ENCODE results near the gene STARD10.
A peak's percentile ranks its signal among the peaks of the same experiment; 100 is the strongest.
"Not testable (repeated sequence)": the region's sequence is repeated elsewhere in the genome, so short reads cannot be mapped to it uniquely, and the experiment has no call there.

Gene STARD10

GRCh38 chr11:72833083-72833733 is 39.4 kb upstream of the STARD10 start:
- Histone ChIP-seq H3K4me3 (ENCODE audit: low read length in 2 of 2) (peak overlapping the region in 1 of 2 donors; percentile 3), H3K9ac (ENCODE audit: low read length in 2 of 2) (no peak overlapping the region), H3K27ac (ENCODE audit: low read length) (peak overlapping the region; percentile 41), H3K27me3 (ENCODE audit: control insufficient read depth in 1 of 2, insufficient read depth in 2 of 2, low read length in 2 of 2) (no peaks in the 10 kb centered on the region), H3K9me3 (ENCODE audit: control insufficient read depth in 2 of 2, low read length in 2 of 2) (no peaks in the 10 kb centered on the region), H3K4me1 (ENCODE audit: control insufficient read depth, insufficient read depth, low read length) (peaks cover 31% of the 10 kb centered on the region), H3K36me3 (ENCODE audit: control insufficient read depth in 2 of 2, insufficient read depth in 2 of 2, low read length in 2 of 2) (peaks cover 6 to 12% of the 10 kb centered on the region in 2 donors)

DNA sequence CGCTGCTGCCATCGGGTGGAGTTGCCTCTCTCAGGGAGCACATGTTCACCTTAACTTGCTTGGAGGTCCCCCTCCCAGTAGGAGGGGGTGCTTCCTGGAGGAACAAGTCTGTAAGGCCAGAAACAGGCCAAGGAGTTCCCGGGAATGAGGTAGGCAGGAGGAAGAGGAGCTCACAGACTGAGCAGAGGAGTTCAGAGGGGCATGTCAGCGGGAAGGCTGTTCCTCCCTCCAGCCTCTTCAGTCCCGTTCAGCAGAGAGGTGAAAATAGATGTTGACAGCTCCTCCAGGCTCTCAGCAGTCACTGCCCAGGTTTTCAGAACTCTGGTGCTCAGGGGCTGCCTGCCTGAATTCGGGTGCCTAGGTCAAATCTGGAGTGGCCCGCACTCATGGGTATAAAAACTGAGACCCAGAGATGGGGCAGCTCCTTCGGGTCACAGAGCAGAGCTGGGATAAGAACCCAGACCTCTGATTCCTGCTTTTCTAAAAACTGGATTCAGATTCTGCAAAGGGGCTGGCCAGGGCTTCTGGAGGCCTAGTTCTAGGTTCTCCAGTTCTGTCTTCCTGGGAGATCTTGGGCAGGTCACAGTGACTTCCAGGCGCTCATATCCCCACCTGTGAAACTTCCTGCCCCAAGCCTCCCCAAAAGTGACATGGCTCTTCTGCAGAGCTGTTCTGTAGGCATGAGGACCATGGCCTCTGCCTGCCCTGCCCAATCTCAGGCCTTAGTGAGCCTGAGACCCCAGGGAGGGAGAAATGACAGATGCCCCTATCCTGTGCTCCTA is 38.6 kb upstream of the STARD10 start:
- Histone ChIP-seq H3K4me1 (ENCODE audit: control insufficient read depth, insufficient read depth, low read length) (peaks cover 31% of the 10 kb centered on the region), H3K4me3 (ENCODE audit: low read length in 2 of 2) (no peak overlapping the region), H3K9ac (ENCODE audit: low read length in 2 of 2) (no peak overlapping the region), H3K9me3 (ENCODE audit: control insufficient read depth in 2 of 2, low read length in 2 of 2) (no peaks in the 10 kb centered on the region), H3K27ac (ENCODE audit: low read length) (peak overlapping the region; percentile 41), H3K36me3 (ENCODE audit: control insufficient read depth in 2 of 2, insufficient read depth in 2 of 2, low read length in 2 of 2) (peaks cover 3 to 10% of the 10 kb centered on the region in 2 donors), H3K27me3 (ENCODE audit: control insufficient read depth in 1 of 2, insufficient read depth in 2 of 2, low read length in 2 of 2) (no peaks in the 10 kb centered on the region)

DNA sequence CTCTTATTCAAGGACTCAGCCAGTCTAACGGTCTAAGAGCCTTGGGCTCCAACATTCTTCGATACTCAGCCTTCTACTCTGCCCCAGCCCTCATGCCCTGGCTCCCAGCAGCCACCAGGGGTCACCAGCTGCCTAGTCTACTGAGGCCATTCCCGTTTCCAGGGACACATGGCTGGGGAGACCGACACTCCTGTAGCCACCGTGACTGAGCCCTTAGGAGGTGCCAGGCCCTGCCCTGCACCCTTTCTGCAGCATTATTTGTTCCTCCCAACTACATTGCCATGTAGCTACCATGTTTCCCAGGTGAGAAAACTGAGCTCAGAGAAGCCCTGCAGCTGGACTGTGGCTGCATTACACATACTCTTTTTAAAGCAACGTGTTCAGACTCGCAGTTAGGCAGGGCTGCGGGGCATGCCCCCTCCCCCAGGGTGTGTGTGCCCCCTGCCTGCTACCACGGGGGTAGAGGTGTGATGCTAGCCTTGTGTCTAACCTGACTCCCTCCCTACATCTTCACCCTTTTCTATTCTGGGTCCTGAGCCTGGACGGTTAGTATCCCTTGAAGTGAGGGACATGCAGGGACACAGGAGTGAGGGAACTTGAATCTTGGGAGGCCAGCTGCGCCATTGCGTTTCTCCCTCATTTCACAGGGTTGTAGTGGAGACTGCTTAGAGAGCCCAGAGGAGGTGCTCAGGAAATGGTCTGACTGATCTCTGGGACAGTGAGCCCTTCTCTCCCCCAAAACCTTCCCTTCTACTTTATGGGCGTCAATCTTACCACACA is 37.9 kb upstream of the STARD10 start:
- Histone ChIP-seq H3K9me3 (ENCODE audit: control insufficient read depth in 2 of 2, low read length in 2 of 2) (no peaks in the 10 kb centered on the region), H3K36me3 (ENCODE audit: control insufficient read depth in 2 of 2, insufficient read depth in 2 of 2, low read length in 2 of 2) (peaks cover 0 to 8% of the 10 kb centered on the region in 2 donors), H3K9ac (ENCODE audit: low read length in 2 of 2) (no peak overlapping the region), H3K4me3 (ENCODE audit: low read length in 2 of 2) (peak overlapping the region in 1 of 2 donors; percentile 22), H3K27ac (ENCODE audit: low read length) (no peak overlapping the region), H3K4me1 (ENCODE audit: control insufficient read depth, insufficient read depth, low read length) (peaks cover 31% of the 10 kb centered on the region), H3K27me3 (ENCODE audit: control insufficient read depth in 1 of 2, insufficient read depth in 2 of 2, low read length in 2 of 2) (no peaks in the 10 kb centered on the region)

DNA sequence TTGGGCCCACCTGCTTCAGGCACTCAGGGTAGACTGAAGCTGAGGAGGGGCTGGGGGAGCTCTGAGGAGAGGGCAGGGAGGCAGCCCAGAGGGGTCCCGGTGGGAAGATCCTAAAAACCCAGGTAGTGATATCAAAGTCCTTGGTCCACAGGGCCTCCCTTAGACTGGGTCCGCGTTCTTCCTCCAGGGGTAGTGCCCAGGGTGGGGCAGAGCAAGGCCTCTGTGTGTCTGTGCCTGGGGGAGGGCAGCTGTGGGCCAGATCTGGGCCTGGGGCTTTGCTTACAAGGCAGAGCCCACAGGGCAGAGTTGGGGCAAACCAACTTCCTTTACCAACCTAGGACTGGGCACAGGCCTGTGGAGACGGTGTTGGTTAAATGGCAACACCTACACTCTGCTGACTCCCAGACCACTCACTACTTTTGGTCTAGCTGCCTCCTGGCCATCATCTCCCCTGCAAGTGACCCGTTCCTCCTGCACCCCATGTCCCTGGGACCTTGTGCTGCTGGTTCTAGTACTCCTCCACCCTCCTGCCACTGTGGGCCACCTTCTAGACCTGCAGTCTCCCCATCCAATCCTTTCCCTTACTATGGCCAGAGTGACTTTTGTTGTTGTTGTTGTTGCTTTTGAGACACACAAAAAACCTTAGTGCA is 36.2 kb upstream of the STARD10 start:
- H3K36me3 ChIP-seq (ENCODE audit: control insufficient read depth in 2 of 2, insufficient read depth in 2 of 2, low read length in 2 of 2): peaks cover 0 to 3% of the 10 kb centered on the region in 2 donors

DNA sequence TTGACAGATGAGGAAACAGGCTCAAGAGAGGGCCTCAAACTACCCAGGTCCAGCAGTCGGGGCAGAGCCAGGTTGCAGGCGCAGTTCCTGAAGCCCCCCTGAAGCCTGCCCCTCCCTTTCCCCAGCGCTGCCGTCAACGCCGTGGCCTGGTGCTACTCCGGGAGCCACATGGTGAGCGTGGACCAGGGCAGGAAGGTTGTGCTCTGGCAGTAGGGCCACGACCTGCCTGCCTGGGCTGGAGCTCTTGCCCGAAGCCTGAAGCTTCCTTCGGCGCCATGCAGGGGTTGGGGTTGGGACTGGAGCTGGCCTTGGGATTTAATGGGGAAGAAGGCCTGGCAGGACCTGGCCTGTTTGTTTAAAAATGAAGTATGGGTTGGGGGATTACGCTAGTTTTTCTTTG is 35.3 kb upstream of the STARD10 start:
- Histone ChIP-seq H3K36me3 (ENCODE audit: control insufficient read depth in 2 of 2, insufficient read depth in 2 of 2, low read length in 2 of 2) (peaks cover 0 to 2% of the 10 kb centered on the region in 2 donors), H3K4me1 (ENCODE audit: control insufficient read depth, insufficient read depth, low read length) (peaks cover 17% of the 10 kb centered on the region), H3K27me3 (ENCODE audit: control insufficient read depth in 1 of 2, insufficient read depth in 2 of 2, low read length in 2 of 2) (no peaks in the 10 kb centered on the region), H3K4me3 (ENCODE audit: low read length in 2 of 2) (no peak overlapping the region), H3K27ac (ENCODE audit: low read length) (no peak overlapping the region), H3K9ac (ENCODE audit: low read length in 2 of 2) (no peak overlapping the region), H3K9me3 (ENCODE audit: control insufficient read depth in 2 of 2, low read length in 2 of 2) (no peaks in the 10 kb centered on the region)

More for the DNA sequence above, 36.2 kb upstream of the STARD10 start:
- Histone ChIP-seq H3K4me3 (ENCODE audit: low read length in 2 of 2) (no peak overlapping the region), H3K9me3 (ENCODE audit: control insufficient read depth in 2 of 2, low read length in 2 of 2) (no peaks in the 10 kb centered on the region), H3K4me1 (ENCODE audit: control insufficient read depth, insufficient read depth, low read length) (peaks cover 21% of the 10 kb centered on the region), H3K27me3 (ENCODE audit: control insufficient read depth in 1 of 2, insufficient read depth in 2 of 2, low read length in 2 of 2) (no peaks in the 10 kb centered on the region), H3K27ac (ENCODE audit: low read length) (peak overlapping the region; percentile 1), H3K9ac (ENCODE audit: low read length in 2 of 2) (no peak overlapping the region)

DNA sequence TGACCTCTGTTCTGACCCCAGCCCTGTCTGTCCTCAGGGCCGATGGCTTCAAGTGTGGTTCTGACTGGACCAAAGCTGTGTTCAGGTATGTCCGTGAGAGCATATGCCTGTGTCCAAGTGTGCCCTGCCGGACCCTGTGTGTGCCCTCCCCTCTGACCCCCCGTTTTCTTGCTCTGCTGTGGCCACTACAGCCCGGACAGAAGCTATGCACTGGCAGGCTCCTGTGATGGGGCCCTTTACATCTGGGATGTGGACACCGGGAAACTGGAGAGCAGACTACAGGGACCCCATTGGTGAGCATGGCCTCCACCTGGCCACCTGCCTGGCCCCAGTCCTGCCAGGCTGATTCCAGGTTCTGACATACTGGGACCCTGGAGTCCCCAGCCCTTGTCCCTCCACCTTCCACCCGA is 34.9 kb upstream of the STARD10 start:
- no peak overlapping the region for H3K4me3 ChIP-seq (ENCODE audit: low read length in 2 of 2)
- H3K9me3 ChIP-seq (ENCODE audit: control insufficient read depth in 2 of 2, low read length in 2 of 2): no peaks in the 10 kb centered on the region
- H3K9ac ChIP-seq (ENCODE audit: low read length in 2 of 2): no peak overlapping the region
- H3K27me3 ChIP-seq (ENCODE audit: control insufficient read depth in 1 of 2, insufficient read depth in 2 of 2, low read length in 2 of 2): no peaks in the 10 kb centered on the region
- H3K4me1 ChIP-seq (ENCODE audit: control insufficient read depth, insufficient read depth, low read length): peaks cover 17% of the 10 kb centered on the region
- H3K27ac ChIP-seq (ENCODE audit: low read length): no peak overlapping the region
- H3K36me3 ChIP-seq (ENCODE audit: control insufficient read depth in 2 of 2, insufficient read depth in 2 of 2, low read length in 2 of 2): peaks cover 0 to 2% of the 10 kb centered on the region in 2 donors

DNA sequence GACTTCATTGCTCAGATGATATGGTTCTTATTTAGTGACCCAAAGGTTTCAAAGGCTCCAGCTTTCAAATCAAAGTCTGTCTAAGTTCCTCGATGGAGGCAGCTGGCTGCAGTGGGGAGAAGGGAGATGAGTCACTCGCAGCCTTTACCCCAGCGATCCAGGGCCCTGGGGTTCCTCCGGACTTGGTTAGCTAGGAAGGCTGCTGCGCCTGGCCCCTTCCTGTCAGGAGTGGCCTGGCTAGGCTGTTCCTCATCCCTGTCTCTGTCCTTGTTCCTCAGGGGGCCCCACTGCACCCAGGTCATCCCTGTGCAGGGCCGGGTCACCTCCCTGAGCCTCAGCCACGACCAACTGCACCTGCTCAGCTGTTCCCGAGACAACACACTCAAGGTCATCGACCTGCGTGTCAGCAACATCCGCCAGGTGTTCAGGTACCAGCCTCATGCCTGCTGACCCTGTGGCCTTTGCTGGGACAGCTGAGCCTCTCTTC is 34.3 kb upstream of the STARD10 start:
- H3K36me3 ChIP-seq (ENCODE audit: control insufficient read depth in 2 of 2, insufficient read depth in 2 of 2, low read length in 2 of 2): peaks cover 0 to 2% of the 10 kb centered on the region in 2 donors
- no peaks in the 10 kb centered on the region for H3K9me3 ChIP-seq (ENCODE audit: control insufficient read depth in 2 of 2, low read length in 2 of 2)
- H3K4me1 ChIP-seq (ENCODE audit: control insufficient read depth, insufficient read depth, low read length): peaks cover 15% of the 10 kb centered on the region
- H3K4me3 ChIP-seq (ENCODE audit: low read length in 2 of 2): no peak overlapping the region
- H3K27ac ChIP-seq (ENCODE audit: low read length): no peak overlapping the region
- H3K9ac ChIP-seq (ENCODE audit: low read length in 2 of 2): no peak overlapping the region
- no peaks in the 10 kb centered on the region for H3K27me3 ChIP-seq (ENCODE audit: control insufficient read depth in 1 of 2, insufficient read depth in 2 of 2, low read length in 2 of 2)

GRCh38 chr11:72827656-72828055 is 33.8 kb upstream of the STARD10 start:
- H3K36me3 ChIP-seq (ENCODE audit: control insufficient read depth in 2 of 2, insufficient read depth in 2 of 2, low read length in 2 of 2); H3K4me3 ChIP-seq (ENCODE audit: low read length in 2 of 2); H3K9me3 ChIP-seq (ENCODE audit: control insufficient read depth in 2 of 2, low read length in 2 of 2); H3K27ac ChIP-seq (ENCODE audit: low read length); H3K9ac ChIP-seq (ENCODE audit: low read length in 2 of 2); H3K27me3 ChIP-seq (ENCODE audit: control insufficient read depth in 1 of 2, insufficient read depth in 2 of 2, low read length in 2 of 2): not testable (repeated sequence)
- peaks cover 12% of the 10 kb centered on the region for H3K4me1 ChIP-seq (ENCODE audit: control insufficient read depth, insufficient read depth, low read length)

DNA sequence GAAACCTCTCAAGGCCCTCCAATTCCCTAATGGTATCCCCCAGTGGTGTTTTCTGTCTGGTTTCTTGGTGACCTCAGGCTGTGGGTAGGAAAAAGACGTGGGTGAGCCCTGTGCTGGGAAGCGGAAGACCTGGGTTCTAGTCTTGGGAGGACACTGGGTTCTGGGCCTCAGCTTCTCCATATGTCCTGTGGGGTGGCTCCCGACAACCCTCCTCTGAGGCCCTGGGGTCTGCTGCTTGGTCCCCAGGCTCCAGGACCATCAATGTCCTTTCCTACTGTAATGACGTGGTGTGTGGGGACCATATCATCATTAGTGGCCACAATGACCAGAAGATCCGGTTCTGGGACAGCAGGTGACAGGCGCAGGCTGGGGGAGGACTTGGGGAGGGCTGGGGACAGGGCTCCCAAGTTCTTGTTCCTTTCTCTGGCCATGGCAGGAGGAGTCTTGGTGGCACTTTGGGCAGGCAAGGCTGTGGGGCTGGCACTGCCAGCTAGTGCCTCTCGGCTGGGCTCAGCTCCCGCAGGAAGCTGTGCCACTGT is 33.2 kb upstream of the STARD10 start:
- Histone ChIP-seq H3K36me3 (ENCODE audit: control insufficient read depth in 2 of 2, insufficient read depth in 2 of 2, low read length in 2 of 2) (peaks cover 0 to 2% of the 10 kb centered on the region in 2 donors), H3K27ac (ENCODE audit: low read length) (no peak overlapping the region)

More for the DNA sequence above, 33.2 kb upstream of the STARD10 start:
- peaks cover 10% of the 10 kb centered on the region for H3K4me1 ChIP-seq (ENCODE audit: control insufficient read depth, insufficient read depth, low read length)
- H3K9ac ChIP-seq (ENCODE audit: low read length in 2 of 2): no peak overlapping the region
- no peaks in the 10 kb centered on the region for H3K9me3 ChIP-seq (ENCODE audit: control insufficient read depth in 2 of 2, low read length in 2 of 2)
- H3K27me3 ChIP-seq (ENCODE audit: control insufficient read depth in 1 of 2, insufficient read depth in 2 of 2, low read length in 2 of 2): no peaks in the 10 kb centered on the region
- no peak overlapping the region for H3K4me3 ChIP-seq (ENCODE audit: low read length in 2 of 2)
